Measurements from ENCODE around the gene CAPN1.

Gene CAPN1

DNA sequence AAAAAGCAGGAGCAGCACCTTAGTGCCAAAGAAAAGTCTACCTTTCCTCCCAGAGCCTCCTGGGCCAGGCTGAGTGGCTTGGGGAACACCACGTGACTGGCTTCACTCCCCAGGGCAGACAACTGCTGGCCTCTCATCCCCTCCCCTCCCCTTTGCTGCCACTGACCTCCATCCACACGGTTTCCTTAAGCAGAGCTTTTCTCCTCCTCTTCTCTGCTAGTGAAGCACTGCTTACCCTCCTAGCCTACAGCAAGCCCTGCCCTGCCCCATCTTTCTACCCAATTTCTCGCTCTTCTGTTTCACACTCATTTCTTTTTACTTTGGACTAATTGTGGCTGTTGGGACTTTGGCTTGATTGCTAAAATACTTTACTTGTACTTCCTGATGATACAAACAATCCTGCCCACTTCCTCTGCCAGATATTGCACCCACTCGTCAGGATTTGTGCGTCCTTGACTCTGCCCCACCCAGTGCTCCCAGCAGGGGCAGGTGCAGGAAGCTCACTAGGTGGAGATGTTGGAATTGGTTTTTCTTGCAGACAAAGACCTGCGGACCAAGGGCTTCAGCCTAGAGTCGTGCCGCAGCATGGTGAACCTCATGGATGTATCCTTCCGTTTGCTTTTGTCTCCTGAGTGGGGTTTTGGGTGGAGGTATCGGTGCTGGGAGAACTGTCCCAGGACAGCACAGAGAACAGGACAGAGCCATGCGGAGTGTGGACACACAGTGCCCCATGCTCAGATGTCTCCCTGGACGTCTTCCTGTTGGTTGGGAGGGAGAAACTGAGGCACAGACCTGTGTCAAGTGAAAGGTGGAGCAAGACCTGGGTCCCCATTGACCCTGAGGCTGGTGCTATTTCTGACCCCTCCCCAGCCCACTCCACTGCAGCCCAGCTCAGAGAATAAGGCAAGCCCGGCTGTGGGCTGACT lies 27.3 kb downstream of the CAPN1 start:
- H3K36me3 ChIP-seq (replicated peaks; ENCODE audit: insufficient read depth, low read length), result no peaks in the 10 kb centered on the region
- no peak for TF ChIP-seq CTCF (IDR thresholded peaks at IDR 0.05; ENCODE audit: low read length)
- TF ChIP-seq EZH2phosphoT487 (IDR thresholded peaks at IDR 0.05; ENCODE audit: low read length), result no peak
- TF ChIP-seq EZH2 (optimal IDR thresholded peaks at IDR 0.05; ENCODE audit: low read depth, low read length), result no peak
- H3K4me1 ChIP-seq (ENCODE audit: low read length), result no peaks in the 10 kb centered on the region
- H2AFZ ChIP-seq (ENCODE audit: low read length), result no peak overlapping the region
- H3K4me2 ChIP-seq (ENCODE audit: low read depth, low read length), result no peak overlapping the region
- H3K27me3 ChIP-seq (replicated peaks; ENCODE audit: insufficient read depth, low read length), result no peaks in the 10 kb centered on the region
- no peaks in the 10 kb centered on the region for H3K9me3 ChIP-seq (replicated peaks; ENCODE audit: insufficient read depth, low read length)
- no peaks in the 10 kb centered on the region for H4K20me1 ChIP-seq (ENCODE audit: insufficient read depth, low read length)
- no peak overlapping the region for H3K9ac ChIP-seq (ENCODE audit: low read length)
- DNase-seq, result no peak
- H3K4me3 ChIP-seq (ENCODE audit: low read length), result no peak overlapping the region
- no peaks in the 10 kb centered on the region for H3F3A ChIP-seq (ENCODE audit: insufficient read depth, low read length)
- H3K9me2 ChIP-seq (replicated peaks; ENCODE audit: insufficient read depth, low read length), result no peaks in the 10 kb centered on the region
- H3K79me2 ChIP-seq (ENCODE audit: low read length), result no peaks in the 10 kb centered on the region
- no peak overlapping the region for H3K27ac ChIP-seq (ENCODE audit: low read length)

DNA sequence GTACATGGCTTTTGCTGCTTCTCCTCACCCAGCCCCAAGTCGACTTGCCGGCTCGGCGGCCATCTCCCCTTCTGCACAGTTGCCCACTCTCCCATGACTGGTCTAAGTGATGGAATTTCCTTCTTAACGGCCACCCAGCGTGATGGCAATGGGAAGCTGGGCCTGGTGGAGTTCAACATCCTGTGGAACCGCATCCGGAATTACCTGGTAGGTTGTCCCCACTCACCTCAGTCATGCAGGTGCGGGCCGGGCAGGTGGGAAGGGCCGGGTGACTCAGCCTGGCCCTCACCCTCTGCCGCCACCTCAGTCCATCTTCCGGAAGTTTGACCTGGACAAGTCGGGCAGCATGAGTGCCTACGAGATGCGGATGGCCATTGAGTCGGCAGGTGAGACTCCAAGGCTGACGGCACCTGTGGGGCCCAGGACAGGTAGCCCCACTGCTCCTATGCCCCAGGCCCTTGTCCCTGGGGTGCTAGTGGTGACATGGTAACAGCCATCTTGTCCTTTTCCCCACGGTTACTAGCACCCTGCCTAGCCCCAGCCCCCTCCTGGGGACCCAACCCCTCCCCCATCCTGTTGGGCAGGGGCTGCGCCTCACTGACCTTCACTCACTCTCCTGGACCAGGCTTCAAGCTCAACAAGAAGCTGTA lies 28.1 kb downstream of the CAPN1 start:
- Histone ChIP-seq H3K4me2 (ENCODE audit: low read depth, low read length) (no peak overlapping the region), H3K4me1 (ENCODE audit: low read length) (no peaks in the 10 kb centered on the region), H3K36me3 (replicated peaks; ENCODE audit: insufficient read depth, low read length) (no peaks in the 10 kb centered on the region), H3K27me3 (replicated peaks; ENCODE audit: insufficient read depth, low read length) (no peaks in the 10 kb centered on the region), H3K9ac (ENCODE audit: low read length) (no peak overlapping the region), H3K27ac (ENCODE audit: low read length) (no peak overlapping the region), H3K9me3 (replicated peaks; ENCODE audit: insufficient read depth, low read length) (no peaks in the 10 kb centered on the region), H3K4me3 (ENCODE audit: low read length) (no peak overlapping the region), H3F3A (ENCODE audit: insufficient read depth, low read length) (no peaks in the 10 kb centered on the region), H2AFZ (ENCODE audit: low read length) (no peak overlapping the region), H3K9me2 (replicated peaks; ENCODE audit: insufficient read depth, low read length) (no peaks in the 10 kb centered on the region), H4K20me1 (ENCODE audit: insufficient read depth, low read length) (no peaks in the 10 kb centered on the region), H3K79me2 (ENCODE audit: low read length) (no peaks in the 10 kb centered on the region)
- no peak for DNase-seq
- TF ChIP-seq CTCF (IDR thresholded peaks at IDR 0.05; ENCODE audit: low read length), result no peak

DNA sequence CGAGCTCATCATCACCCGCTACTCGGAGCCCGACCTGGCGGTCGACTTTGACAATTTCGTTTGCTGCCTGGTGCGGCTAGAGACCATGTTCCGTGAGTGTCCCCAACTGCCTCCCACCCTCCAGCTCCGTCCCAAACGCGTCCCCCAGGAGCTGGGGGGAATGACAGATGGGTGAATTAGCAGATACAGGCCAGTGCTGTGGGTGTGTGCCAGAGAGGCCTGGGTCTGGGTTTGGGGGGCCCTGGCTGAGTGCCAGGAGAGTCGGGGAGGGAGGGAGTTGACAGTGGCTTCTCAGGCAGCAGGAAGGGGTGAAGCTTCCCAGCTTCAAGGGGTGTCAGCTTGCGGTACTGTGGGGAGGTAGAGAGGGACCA lies 28.6 kb downstream of the CAPN1 start:
- no peak for DNase-seq
- Histone ChIP-seq H2AFZ (ENCODE audit: low read length) (no peak overlapping the region), H3K4me3 (ENCODE audit: low read length) (no peak overlapping the region), H3K27me3 (replicated peaks; ENCODE audit: insufficient read depth, low read length) (no peaks in the 10 kb centered on the region), H3K79me2 (ENCODE audit: low read length) (no peaks in the 10 kb centered on the region), H3K9ac (ENCODE audit: low read length) (no peak overlapping the region), H3K4me2 (ENCODE audit: low read depth, low read length) (no peak overlapping the region), H3K4me1 (ENCODE audit: low read length) (no peaks in the 10 kb centered on the region), H3K9me3 (replicated peaks; ENCODE audit: insufficient read depth, low read length) (no peaks in the 10 kb centered on the region), H4K20me1 (ENCODE audit: insufficient read depth, low read length) (no peaks in the 10 kb centered on the region), H3K9me2 (replicated peaks; ENCODE audit: insufficient read depth, low read length) (no peaks in the 10 kb centered on the region), H3K36me3 (replicated peaks; ENCODE audit: insufficient read depth, low read length) (no peaks in the 10 kb centered on the region), H3F3A (ENCODE audit: insufficient read depth, low read length) (no peaks in the 10 kb centered on the region), H3K27ac (ENCODE audit: low read length) (no peak overlapping the region)
- TF ChIP-seq EZH2 (optimal IDR thresholded peaks at IDR 0.05; ENCODE audit: low read depth, low read length) (no peak), EZH2phosphoT487 (IDR thresholded peaks at IDR 0.05; ENCODE audit: low read length) (no peak), CTCF (IDR thresholded peaks at IDR 0.05; ENCODE audit: low read length) (no peak)

All from MM.1S (cell line).